HG02840 (cell line): ENCODE measurements around the gene SPNS2.

ENCODE experiments used
- ATAC-seq: cut with Tn5 transposase; IDR thresholded peaks from one replicate; pipeline ENCODE4 v1.9.1; 2021; ENCODE audit warnings: mild to moderate bottlenecking, moderate library complexity, moderate number of reproducible peaks; ENCODE audit not compliant: unreplicated experiment, low FRiP score

The SPNS2 gene

DNA sequence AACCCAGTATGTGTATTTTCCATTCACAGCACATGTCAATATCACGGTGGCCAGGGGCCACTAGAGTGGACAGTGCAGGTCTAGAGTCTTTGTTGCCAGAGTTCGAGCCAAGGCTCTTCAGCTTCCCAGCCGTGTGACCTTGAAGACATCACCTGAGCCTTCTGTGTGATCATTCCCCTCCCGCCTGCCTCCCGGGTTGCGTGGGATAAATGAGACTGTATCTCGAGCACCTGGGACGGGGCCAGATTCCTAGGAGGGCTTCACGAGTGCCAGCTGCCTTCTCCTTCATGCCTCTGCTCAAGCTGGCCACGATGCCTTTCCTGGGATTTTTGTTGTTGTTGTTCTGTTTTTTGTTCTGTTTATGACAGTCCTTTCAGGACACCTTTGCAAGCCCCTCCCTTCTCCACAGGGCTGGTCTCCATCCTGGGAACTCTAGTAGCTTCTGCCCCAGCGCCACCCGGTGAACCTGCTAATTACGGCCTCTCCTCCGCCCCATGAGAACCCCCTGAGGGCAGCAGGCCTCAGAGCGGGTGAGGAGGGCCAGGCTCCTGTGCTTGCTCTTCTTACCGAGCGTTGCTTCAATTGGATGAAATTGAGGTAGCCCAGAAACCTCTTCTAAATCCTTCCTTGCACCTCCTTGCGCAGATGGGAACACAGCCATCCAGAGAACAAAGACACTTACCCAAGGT, 3.9 kb downstream of the SPNS2 start:
- ATAC-seq, result no peak

DNA sequence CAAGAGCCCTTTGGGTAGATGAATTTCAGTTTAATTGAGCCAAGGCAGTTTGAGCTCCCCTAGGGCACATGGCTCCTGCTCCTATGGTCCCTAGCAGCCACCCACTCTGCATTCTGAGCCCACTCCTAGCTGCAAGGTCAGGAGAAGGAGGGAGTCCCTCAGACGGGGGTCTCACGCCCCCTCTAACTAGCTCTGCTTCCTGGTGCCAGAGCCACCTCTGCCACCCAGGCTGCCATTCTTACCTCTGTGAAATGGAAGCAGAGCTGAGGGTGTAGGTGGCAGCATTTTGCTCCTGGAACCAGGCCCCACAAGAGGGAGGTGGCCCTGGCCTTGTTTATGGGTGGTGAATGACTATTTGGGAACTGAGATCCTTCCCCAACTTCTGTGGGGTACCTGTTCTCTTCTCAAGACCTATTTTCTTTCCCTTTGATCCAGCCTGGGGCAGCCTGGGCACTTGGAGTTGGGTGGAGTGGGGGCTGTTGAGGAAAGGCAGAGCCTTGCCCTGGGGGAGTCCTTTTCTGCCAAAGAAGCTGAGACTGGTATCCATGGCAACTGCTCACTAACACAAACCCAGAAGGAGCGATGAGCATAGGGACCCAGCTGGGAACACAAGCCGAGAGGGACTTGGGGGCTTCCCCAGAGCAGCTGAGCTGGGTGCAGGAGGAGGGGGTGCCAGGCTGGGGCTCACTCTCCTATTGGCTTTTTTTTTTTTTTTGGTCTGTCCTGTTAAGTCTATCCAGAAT, 4.8 kb downstream of the SPNS2 start:
- ATAC-seq, result no peak

DNA sequence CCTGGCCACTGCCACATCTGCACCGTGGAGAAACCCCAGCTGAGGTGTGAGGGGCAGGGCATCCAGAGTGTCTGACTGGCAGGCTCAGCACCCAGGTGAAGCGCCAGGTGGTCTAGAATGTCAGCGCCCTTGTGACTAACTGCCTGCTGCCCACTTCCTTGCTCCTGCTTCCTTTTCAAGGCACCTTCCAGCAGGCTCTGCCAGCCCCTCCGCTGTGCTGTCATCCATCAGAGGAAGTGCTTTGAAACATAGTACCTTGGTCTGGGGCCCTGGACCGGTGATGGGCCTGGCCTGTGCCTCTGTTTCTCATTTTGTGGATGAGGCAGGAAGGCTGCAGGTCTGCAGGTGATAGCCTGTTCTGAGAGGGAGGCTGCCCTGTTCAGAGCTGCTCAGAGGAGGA, 5.5 kb downstream of the SPNS2 start:
- no peak for ATAC-seq

DNA sequence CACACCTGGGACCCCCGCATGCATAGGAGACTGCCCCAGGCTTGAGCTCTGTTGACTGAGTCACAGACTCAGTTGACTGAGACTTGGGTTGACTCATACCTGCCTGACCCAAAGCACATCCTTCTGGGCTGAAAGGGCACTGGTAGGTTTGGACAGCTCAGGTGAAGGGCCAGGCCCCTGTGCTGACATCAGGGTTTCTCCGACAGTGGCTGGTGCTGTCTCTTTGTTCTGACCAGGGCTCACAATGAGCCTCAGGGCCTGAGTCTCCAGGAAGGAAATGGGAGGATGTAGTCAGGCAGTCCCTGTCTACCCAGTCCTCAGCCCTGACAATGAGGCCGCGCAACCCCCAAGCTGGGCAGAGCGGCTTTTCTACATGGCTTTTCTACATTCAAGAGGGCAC, 6.5 kb downstream of the SPNS2 start:
- no peak for ATAC-seq

DNA sequence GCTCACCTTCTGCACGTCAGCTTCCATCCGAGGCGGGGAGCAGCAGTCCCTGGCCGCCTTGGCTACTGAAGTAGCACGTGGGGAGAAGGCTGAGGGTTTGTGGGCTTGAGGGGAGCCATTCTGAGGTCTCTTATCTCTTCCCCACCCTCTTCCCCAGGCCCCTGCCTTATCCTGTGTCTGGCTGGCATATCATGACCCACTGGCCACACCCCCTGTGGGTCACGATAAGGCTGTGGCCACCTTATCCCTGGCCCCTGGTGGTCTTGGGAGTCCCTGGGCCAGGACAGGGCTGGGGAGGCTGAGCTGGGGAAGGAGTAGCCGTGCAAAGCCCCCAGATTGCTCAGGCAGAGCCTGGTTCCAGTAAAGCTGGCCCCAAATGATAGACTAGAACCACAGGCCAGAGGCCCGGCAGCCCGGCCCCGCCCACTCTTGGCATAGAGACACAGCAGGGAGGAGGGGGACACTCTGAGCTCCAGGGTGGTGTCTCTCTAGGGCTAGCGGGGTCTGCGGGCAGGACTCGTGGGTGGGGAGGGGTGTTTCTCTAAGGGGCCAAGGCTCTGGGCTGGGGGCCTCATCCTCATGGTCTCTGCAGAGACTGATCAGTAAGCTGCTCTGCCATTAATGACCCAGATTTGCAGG, 7.6 kb downstream of the SPNS2 start:
- no peak for ATAC-seq

DNA sequence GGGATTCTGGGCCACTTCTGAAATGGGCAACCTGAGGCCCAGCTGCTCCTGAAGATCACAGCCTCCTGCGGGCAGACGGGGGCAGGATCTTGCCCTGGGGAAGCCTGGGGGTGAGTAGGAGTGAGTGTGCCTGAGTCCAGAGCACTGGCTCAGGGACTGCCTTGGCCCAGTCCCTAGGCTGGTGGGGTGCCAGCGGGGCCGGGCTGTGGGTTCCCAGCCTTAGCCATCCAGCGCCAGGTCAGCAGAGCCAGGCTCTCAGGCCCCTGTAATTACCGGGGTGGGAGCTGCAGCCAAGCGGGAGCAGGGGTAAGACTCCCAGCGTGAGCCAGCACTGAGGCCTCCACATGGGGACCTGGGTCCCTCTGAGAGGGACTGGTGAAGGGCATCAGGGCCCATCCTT, 8.2 kb downstream of the SPNS2 start:
- ATAC-seq, result no peak

DNA sequence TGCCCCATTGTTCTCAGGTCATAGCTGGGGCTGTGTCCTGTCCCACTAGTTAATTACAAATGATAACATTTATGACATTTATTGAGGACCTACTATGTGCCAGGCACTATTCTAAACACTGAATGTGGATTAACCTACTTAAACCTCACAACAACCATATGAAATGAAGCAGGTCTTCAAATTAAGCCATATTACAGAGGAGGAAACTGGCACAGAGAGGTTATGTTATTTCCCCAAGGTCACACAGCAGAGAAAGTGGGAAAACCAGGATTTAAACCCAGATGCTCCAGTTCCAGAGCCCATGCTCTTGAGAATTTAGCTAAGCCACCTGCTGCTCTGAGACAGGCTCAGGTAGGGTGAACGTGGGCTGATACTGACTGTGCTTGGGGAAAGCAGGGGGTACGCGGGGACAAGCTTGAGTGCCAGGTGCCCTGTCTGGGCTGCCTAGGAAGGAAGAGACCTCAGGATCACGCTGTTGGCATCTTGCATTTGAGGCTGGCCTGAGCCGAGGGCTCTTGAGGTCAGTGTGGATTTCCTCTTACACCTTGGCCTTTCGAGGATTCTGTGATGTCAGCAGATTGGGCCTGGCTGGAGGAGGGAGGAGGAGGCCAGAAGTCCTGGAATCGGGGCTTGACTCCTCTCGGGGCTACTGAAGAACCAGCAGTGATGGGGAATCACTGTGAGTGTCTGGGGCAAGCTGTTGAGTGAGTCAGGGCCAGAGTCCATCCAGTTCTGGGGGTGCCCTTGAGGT, 8.9 kb downstream of the SPNS2 start:
- no peak for ATAC-seq

DNA sequence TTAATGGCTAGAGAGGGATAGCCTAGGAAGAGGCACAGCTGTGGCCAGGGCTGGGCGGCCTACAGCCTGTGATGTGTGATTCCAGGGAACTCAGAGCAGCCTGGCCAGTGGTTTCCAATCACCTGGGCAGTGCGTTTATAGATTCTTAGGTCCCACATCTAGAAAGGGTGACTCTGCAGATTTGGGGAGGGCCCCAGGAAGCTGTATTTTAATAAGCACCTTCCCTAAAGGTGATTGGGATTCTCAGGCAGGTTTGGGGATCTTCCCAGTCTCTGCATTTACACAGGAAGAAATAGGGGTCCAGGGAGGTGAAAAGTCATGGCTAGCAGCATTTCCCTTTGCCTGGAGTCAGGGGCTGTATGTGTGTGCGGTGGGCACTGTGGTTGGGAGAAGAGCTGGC, 9.5 kb downstream of the SPNS2 start:
- ATAC-seq, result no peak

DNA sequence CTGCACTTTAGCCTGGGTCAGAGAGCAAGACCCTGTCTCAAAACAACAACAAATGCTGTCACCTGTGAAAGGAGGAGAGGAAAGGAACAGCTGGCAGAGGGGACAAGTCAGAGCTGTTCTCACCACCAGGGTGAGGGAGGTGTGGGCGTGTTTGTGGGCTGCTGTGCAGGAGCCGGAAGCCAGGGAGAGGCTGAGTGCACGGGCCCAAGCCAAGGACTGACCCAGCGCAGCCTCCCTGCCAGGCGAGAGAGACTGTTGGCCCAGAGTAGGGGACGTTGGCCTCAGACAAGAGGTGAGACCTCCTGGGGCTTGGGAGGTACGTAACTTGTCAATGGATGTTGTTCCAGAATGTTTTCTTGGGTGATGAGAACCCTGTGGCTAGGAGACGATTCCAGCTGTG, 10.7 kb downstream of the SPNS2 start:
- ATAC-seq, result no peak

DNA sequence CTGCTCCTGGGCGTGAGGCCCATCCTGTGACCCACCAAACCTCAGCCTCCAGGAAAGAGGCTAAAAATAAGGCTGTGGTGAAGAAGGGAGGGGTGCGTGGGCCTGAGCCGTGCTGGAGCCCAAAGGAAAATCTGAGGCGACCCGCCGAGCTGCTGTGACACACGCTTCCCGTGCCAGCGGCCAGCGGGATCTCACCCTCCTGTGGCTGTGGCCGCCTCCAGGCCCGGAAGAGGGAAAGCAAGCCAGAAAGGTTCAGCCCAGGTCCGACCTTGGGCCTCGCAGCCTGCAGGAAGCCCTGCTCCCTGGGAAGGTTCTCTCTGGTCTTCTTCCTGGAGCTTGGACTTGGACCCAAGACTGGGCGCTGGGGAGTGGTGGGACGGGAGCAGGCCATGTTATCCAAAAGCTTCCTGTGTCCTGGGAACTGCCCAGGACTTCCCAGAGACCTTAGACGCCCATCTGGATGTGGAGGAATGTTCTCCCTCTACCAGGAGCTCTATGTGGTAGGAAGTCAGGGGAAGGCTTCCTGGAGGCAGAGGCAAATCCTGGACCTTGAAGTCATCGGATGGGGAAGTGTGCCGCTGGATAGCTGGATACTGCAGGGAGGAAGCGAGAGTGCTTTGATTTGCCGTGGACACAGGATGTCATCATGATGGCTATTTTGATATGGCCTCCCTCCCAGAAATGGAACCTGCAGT, 11.4 kb downstream of the SPNS2 start:
- no peak for ATAC-seq

DNA sequence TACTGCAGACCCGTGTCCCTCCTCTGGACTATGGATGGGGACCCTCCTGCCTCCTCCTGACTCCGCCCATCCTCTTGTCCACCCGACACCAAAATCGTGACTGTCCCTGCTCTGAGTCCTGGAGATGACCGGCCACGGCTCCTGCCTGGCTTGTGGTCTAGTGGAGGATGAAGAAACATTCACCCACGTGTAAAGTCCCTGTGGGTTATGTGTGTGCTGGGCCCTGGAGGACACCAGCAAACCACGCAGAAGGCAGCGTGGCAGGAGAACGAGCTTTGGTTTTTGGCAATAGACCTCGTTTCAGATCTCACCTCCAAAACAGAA, 11.9 kb downstream of the SPNS2 start:
- ATAC-seq, result no peak

DNA sequence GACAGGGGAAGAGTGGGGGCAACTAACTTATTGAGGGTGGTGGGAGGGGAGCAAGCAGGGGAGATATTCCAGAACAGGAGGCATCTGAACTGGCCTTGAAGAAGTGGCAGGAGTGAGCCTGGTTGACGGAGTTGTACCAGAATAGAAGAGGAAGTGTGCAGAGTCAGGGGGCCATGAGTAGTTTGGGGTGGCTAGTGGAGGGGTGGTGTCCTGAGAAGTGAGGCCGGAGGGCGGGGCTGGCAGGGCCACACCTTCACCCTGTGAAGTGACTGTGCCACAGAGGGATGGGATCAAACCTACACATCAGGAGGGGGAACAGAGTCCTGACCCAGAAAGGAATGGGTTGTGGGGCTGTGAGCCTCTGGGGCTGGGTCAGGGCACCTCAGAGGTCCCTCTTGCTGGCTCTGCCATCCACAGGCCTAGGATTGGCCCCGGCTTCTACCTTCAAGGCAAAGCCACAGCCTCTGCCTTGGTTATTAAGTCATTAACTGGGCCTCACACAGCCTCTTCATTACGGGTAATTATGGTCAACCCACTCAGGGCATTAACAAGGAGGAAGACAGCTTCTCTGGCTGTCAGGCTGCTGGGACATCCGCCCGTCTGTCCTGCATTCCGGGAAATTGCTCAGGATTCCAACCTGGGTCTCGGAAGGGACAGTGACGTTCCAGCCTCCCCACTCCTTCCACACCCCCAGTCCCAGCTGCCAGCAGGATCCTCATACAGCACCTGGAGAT, 12.7 kb downstream of the SPNS2 start:
- no peak for ATAC-seq

DNA sequence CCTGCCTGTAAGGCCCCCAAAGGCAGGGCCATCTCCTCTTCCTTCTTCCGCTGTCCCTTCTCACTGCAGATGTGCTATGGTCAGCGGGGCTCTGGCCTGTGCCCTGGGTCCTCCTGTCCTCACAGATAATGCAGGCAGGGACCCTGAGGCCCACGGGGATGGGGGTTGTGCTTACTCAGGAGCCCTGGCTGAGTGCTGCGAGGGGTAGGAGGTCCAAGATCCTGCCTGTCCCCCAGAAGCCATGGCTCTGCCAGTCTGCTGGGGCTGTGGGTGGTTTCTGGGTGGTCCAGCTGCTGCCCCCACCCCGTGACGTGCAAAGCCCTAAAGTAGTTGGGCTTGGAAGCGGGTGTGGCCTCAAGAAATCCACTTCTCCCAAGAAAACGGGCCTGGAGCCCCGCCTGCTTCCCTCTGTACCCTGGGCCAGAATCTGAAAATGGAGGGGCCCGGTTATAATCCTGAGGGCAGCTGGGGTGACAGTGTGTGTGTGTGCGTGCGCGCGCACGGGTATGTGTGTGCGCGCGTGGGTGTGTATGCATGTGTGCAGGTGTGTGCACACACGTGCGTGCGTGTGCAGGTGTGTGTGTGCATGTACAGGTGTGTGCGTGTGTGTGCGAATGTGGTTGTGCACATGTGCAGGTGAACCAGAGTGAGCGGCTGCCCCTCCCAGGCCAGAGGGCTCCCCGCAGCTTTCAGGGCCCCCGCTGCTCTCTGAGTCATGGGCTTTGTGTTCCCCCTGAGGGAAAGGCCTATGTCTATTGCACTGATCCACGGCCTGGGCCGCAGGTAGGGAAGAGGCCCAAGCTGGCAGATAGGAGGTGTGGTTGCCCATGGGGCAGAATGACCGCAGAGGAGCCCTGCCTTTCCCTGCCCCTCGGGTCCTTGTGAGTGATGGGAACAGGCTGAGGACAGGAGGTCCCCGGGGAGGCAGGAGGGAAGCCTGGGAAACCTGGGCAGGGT, 13.8 kb downstream of the SPNS2 start:
- no peak for ATAC-seq

DNA sequence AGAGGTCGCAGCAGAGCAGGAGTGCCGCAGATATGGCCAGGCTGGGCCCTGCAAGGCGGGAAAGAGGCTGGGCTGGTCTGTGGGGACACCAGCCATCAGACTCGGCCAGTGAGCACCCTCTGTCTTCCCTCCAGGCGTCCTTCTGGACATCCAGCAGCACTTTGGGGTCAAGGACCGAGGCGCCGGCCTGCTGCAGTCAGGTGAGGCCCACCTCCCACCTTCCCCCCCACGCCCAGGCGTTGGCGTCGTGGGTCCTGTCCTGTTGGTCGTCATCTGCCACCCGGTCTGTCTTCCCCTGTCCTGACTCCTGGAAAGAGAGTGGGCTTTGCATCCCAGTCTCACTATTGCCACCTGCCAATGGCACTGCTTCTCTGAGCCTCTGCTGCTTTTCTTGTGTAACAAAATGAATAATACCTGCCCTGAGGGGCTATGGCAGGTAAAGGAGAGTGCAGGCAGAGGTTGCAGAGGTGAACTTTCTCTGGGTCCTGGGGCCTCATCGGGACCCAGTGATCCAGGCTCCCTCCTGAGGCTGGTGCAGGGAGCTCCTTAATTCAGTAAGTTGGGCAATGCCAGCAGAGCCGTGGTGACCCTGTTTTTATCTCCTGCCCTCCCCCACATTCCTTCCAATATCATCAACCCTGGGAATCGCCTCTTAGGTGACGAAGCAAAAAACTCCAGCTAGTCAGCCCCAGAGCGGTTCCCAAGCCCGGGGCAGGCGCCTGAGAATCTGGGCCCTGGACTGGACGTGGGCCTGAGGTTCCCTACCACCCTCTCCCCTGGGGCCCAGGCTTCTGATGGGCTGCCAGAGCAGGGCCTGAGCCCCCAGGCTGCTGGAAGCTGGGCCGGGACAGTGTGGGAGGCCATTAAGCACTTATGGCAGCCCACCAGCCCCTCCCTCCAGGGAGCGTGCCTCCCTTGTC, 14.7 kb downstream of the SPNS2 start:
- ATAC-seq, result no peak

DNA sequence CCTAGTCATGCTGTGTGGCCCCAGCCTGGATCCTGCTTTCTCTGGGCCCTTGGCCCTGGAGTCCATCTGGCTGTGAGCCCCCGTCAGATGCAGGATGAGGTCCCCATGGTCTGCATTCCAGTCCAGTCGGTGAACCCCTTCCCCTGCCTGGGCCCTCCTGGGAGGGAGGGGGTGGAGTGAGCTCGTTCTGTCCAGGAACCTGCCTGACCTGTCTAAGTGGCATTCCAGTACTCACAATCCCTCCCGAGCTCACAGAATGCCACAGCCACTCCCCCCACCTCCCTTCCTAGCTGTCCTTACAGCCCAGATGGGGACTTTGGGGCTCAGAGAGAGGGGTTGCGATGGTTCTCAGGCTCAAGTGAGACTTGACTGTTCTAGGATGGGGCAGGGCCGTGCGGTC, 15.5 kb downstream of the SPNS2 start:
- no peak for ATAC-seq

DNA sequence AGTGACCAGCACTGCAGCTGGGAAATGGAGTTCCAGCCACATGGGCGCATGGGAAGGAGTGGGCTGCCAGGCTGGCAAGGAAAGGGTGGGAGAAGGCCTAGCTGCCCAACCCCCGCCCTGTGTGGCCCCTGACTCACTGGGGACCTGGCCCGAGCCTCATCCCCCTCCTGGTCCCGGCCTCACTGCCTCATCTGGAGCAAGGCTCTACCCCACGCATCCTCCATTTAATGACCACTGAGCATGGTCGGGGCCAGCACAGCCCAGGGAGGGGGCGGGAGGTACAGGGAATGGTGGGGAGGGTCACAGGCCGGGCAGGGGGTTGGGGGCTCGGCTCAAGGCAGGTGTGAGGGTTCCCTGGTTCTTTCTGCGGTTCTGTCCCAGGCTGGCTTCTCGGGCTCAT, 16.1 kb downstream of the SPNS2 start:
- ATAC-seq, result no peak

DNA sequence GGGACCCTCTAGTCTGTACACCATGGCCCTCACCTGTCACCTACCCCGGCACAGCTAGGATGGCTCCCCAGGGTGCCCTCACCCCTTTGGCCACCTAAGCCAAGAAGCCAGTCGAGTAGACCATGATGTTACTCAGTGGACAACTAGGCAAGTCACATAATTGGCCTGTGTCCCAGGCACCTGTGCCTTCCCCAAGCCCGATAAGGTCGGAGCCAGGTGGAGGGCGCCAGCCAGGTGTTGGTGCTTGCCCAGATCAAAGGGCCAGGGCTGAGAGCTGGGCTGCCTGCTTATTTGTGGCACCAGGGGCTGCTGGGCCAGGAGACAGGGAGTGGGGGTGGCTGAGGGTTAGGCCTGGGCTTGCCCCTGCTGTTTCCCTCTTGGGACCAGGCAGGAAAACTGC, 16.8 kb downstream of the SPNS2 start:
- ATAC-seq, result no peak

DNA sequence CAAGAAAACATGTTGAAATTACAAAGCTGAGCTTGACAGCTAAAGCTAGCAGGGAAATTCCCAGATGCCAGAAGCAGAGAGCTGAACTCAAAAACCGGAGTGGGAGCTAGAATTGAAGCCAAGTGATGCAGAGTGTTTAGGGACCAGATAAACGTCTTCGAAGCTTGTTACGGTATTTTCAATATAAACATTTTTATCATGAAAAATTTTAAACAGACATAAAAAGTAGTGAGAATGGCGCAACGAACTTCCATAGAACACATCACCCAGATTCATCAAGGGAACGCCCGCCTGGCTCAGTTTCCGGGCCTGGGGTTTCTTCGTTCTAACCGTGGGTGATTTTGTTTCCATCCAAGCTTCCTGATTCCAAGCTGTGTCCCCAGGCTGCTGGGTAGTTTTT, 18.1 kb downstream of the SPNS2 start:
- ATAC-seq, result no peak
